IMR-90 (cell line): Measurements from ENCODE around the gene EPHA10. TPM values are rescaled to one million over a fixed set of nuclear protein-coding genes. Genes with fewer than 3 reads are reported as not detected.

Source experiments
- ATAC-seq: fragments of 200-7000 bp; cut with Tn5 transposase; 2 replicates; pipeline ENCODE4 v1.9.1; 2020; ENCODE audit warnings: low read depth, mild to moderate bottlenecking, moderate library complexity
- BruUV-seq: library from RNA; stranded (reverse); fragments of 400-500 nt; replicated peaks from 2 replicates; lab custom pipeline; 2021; lab: Mats Ljungman, UMichigan
- CTCF ChIA-PET: fragments of 300-600 bp; formaldehyde crosslinking; extraction: SDS; loops from one replicate; lab custom pipeline; 2021; ENCODE audit warnings: antibody characterized with exemption; lab: Yijun Ruan, JAX
- POLR2A ChIA-PET: fragments of 300-600 bp; sonication (Branson Sonifier 250); formaldehyde crosslinking; loops from one replicate; lab custom pipeline; 2022; ENCODE audit warnings: antibody characterized with exemption; ENCODE audit not compliant: unreplicated experiment; lab: Charles Lee
- DNase-seq: peaks from one replicate; pipeline ENCODE4 v3.0.0; 2013
- H2AFZ ChIP-seq: replicated peaks from 2 replicates; pipeline ENCODE3; 2013; ENCODE audit warnings: low read length, mild to moderate bottlenecking; ENCODE audit not compliant: poor library complexity
- H2AK5ac ChIP-seq: 2 replicates; pipeline ENCODE4 v1.6.1; 2013; ENCODE audit warnings: low read depth, low read length, inconsistent platforms
- H2AK9ac ChIP-seq: replicated peaks from 2 replicates; pipeline ENCODE3; 2013; ENCODE audit warnings: mild to moderate bottlenecking, low read depth, low read length, moderate library complexity; ENCODE audit not compliant: poor library complexity
- H2BK120ac ChIP-seq: 2 replicates; pipeline ENCODE4 v1.6.1; 2013; ENCODE audit warnings: low read depth, low read length, inconsistent platforms
- H2BK15ac ChIP-seq: 3 replicates; pipeline ENCODE4 v1.6.1; 2013; ENCODE audit warnings: low read depth, low read length, inconsistent platforms
- H2BK20ac ChIP-seq: 2 replicates; pipeline ENCODE4 v1.6.1; 2013; ENCODE audit warnings: low read depth, mild to moderate bottlenecking, inconsistent platforms, low read length, moderate library complexity
- H2BK5ac ChIP-seq: 2 replicates; pipeline ENCODE4 v1.6.1; 2013; ENCODE audit warnings: mild to moderate bottlenecking, low read depth, low read length, inconsistent platforms; ENCODE audit not compliant: poor library complexity, severe bottlenecking
- H3K14ac ChIP-seq: replicated peaks from 2 replicates; pipeline ENCODE4 v1.6.1; 2013; ENCODE audit warnings: low read depth, low read length, inconsistent platforms
- H3K18ac ChIP-seq: 2 replicates; pipeline ENCODE4 v1.6.1; 2013; ENCODE audit warnings: low read depth, low read length, control low read depth
- H3K23ac ChIP-seq: 2 replicates; pipeline ENCODE4 v1.6.1; 2013; ENCODE audit warnings: low read depth, low read length, inconsistent platforms
- H3K27ac ChIP-seq: 2 replicates; pipeline ENCODE4 v1.5.1; 2013; ENCODE audit warnings: mild to moderate bottlenecking, control low read depth, low read length; ENCODE audit not compliant: insufficient read depth
- H3K27me3 ChIP-seq: 2 replicates; pipeline ENCODE4 v1.6.1; 2013; ENCODE audit warnings: low read length; ENCODE audit not compliant: control insufficient read depth, insufficient read depth
- H3K36me3 ChIP-seq: 2 replicates; pipeline ENCODE4 v1.6.1; 2013; ENCODE audit warnings: low read length, mixed read lengths; ENCODE audit not compliant: control insufficient read depth, insufficient read depth
- H3K4ac ChIP-seq: 2 replicates; pipeline ENCODE4 v1.6.1; 2013; ENCODE audit warnings: low read depth, low read length, inconsistent platforms
- H3K4me1 ChIP-seq: 2 replicates; pipeline ENCODE4 v1.6.1; 2013; ENCODE audit warnings: low read length, mixed read lengths; ENCODE audit not compliant: control insufficient read depth, insufficient read depth
- H3K4me2 ChIP-seq: 2 replicates; pipeline ENCODE4 v1.6.1; 2013; ENCODE audit warnings: low read depth, mild to moderate bottlenecking, control low read depth, low read length, moderate library complexity
- H3K4me3 ChIP-seq: 2 replicates; pipeline ENCODE4 v1.5.1; 2013; ENCODE audit warnings: low read depth, mild to moderate bottlenecking, control low read depth, low read length, moderate library complexity; ENCODE audit not compliant: insufficient read depth
- H3K56ac ChIP-seq: 2 replicates; pipeline ENCODE4 v1.6.1; 2013; ENCODE audit warnings: low read length, inconsistent platforms; ENCODE audit not compliant: insufficient read depth; ENCODE audit errors: extremely low read depth
- H3K79me1 ChIP-seq, 2 experiments: 2 replicates each; pipeline ENCODE4 v1.6.1; 2013; ENCODE audit warnings: low read length in 2 of 2, inconsistent platforms in 1 of 2, low read depth in 1 of 2
- H3K9ac ChIP-seq: 2 replicates; pipeline ENCODE4 v1.6.1; 2013; ENCODE audit warnings: low read depth, low read length, control low read depth
- H3K9me1 ChIP-seq: 2 replicates; pipeline ENCODE4 v1.6.1; 2013; ENCODE audit warnings: low read length, inconsistent platforms; ENCODE audit not compliant: insufficient read depth
- H3K9me3 ChIP-seq: 2 replicates; pipeline ENCODE4 v1.6.1; 2013; ENCODE audit warnings: low read length; ENCODE audit not compliant: control insufficient read depth, insufficient read depth
- H4K20me1 ChIP-seq: 2 replicates; pipeline ENCODE4 v1.6.1; 2013; ENCODE audit warnings: low read length, inconsistent platforms; ENCODE audit not compliant: insufficient read depth
- H4K5ac ChIP-seq: 2 replicates; pipeline ENCODE4 v1.6.1; 2013; ENCODE audit warnings: mild to moderate bottlenecking, low read depth, low read length, control low read depth
- H4K8ac ChIP-seq, 2 experiments: 2 replicates each; pipeline ENCODE4 v1.6.1; 2013; ENCODE audit warnings: low read depth in 2 of 2, low read length in 2 of 2, control low read depth in 1 of 2, inconsistent platforms in 1 of 2
- H4K91ac ChIP-seq: 2 replicates; pipeline ENCODE4 v1.6.1; 2013; ENCODE audit warnings: low read depth, low read length, inconsistent platforms; ENCODE audit not compliant: insufficient read depth
- MAFK ChIP-seq: IDR thresholded peaks from 2 replicates; pipeline ENCODE4 v1.6.1; 2012; ENCODE audit warnings: low read depth, low read length, improper control_type of control experiment
- SMC3 ChIP-seq: fragments of 150-350 bp; IDR thresholded peaks from 2 replicates; pipeline ENCODE4 v1.6.1; 2016; ENCODE audit warnings: low read depth, mild to moderate bottlenecking, antibody characterized with exemption, low read length, moderate library complexity
- WGBS, 2 experiments: methylation state at CpG; one replicate each; pipeline versions ENCODE4 v1.1.5 to v1.1.7; 2013; ENCODE audit warnings: missing lambda C conversion rate in 2 of 2; ENCODE audit not compliant: insufficient read length in 1 of 2; ENCODE audit errors: extremely low coverage in 2 of 2; 5-methylcytosine and 5-hydroxymethylcytosine counted together
- dilution Hi-C: fragments of 300-500 bp; cut with HindIII; formaldehyde crosslinking; loops from one replicate; pipeline ENCODE4 v1.14.3; 2018; ENCODE audit warnings: low sequenced_read_pairs; ENCODE audit not compliant: unreplicated experiment
- in situ Hi-C: fragments of 300-500 bp; cut with MboI; formaldehyde crosslinking; loops from 3 replicates; pipeline ENCODE4 v1.14.3; 2019; ENCODE audit warnings: low sequenced_read_pairs, inconsistent platforms, mixed read lengths
- intact Hi-C: fragments of 100-400 bp; cut with micrococcal nuclease; formaldehyde crosslinking; loops from 2 replicates; pipeline ENCODE4 v1.10.0; 2022
- polyA plus RNA-seq, 3 experiments: library from polyadenylated mRNA; depleted of rRNA; stranded (reverse); fragments of >200 nt; gene quantifications; 2 replicates each; pipeline ENCODE4 v1.2.3, GENCODE V29; 2012; ENCODE audit warnings: low replicate concordance in 1 of 3
- total RNA-seq: library from RNA; depleted of rRNA; stranded (reverse); fragments of >200 nt; gene quantifications from 2 replicates; pipeline ENCODE4 v1.2.3, GENCODE V29; 2012

Gene EPHA10
- total and polyA plus RNA-seq, 2 of the 4 experiments (the other 2 are of a cell fraction), result not detected

DNA sequence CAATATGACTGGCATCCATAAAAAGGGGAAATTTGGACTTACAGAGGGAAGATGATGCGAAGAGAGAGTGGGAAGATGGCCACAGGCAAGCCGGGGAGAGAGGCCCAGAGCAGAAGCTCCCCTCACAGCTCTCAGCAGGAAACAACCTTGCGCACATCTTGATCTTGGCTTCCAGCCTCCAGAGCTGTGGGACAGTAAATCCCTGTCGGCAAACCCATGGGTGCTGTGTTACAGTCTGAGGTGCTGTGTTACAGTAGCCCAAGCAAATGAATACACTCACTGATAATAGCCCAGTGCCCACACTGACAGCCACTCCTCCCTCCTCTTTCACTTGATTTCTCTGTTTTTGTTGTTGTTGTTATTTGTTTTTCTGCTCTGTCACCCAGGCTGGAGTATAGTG is 50.2 kb downstream of the EPHA10 start:
- no peak for TF ChIP-seq SMC3
- no peak for TF ChIP-seq MAFK
- H3K27ac ChIP-seq, result no peak overlapping the region
- no peak overlapping the region for H2AFZ ChIP-seq
- H4K5ac ChIP-seq, result no peak overlapping the region
- H2AK9ac ChIP-seq, result no peak overlapping the region
- H3K9me3 ChIP-seq, result no peaks in the 10 kb centered on the region
- BruUV-seq, result no TSS peak
- ATAC-seq (no peak), DNase-seq (no peak)
- H3K14ac ChIP-seq, result no peak overlapping the region
- intact Hi-C loops, result no loop called here
- H3K9me1 ChIP-seq, result no peaks in the 10 kb centered on the region; the same call in 1 of the 2 replicates
- dilution Hi-C loops, result no loop called here
- no peak overlapping the region for H4K91ac ChIP-seq
- no peak overlapping the region for H2BK15ac ChIP-seq
- H2BK5ac ChIP-seq, result no peak overlapping the region
- H3K27me3 ChIP-seq, result peaks cover 8% of the 10 kb centered on the region; the same call in 1 of the 2 replicates
- H3K9ac ChIP-seq, result no peak overlapping the region
- ChIA-PET CTCF (no interaction called here), POLR2A (no interaction called here)
- no peak overlapping the region for H2AK5ac ChIP-seq
- H3K4me2 ChIP-seq, result no peak overlapping the region
- no peak overlapping the region for H2BK120ac ChIP-seq
- no peak overlapping the region for H3K23ac ChIP-seq
- H3K4ac ChIP-seq, result no peak overlapping the region
- no peaks in the 10 kb centered on the region; the same call in 1 of the 2 replicates for H4K20me1 ChIP-seq
- H3K36me3 ChIP-seq, result peaks cover under 1% of the 10 kb centered on the region; the same call in 1 of the 2 replicates
- H3K4me1 ChIP-seq, result no peaks in the 10 kb centered on the region
- H3K79me1 ChIP-seq, result no peaks in the 10 kb centered on the region
- in situ Hi-C loops, result no loop called here
- no CpG with 5 or more reads among the region's 4 CpGs for WGBS, 2 experiments
- H3K4me3 ChIP-seq, result no peak overlapping the region
- H4K8ac ChIP-seq, result no peak overlapping the region
- no peak overlapping the region for H3K56ac ChIP-seq
- no peak overlapping the region for H2BK20ac ChIP-seq
- H3K18ac ChIP-seq, result no peak overlapping the region
